HCT116 (cell line): ENCODE data around the gene CENPK. TPM values are rescaled to one million over a fixed set of nuclear protein-coding genes. Genes with fewer than 3 reads are reported as not detected.

Experiments
- ATAC-seq: fragments of 200-7000 bp; cut with Tn5 transposase; 2 replicates; pipeline ENCODE4 v1.9.1; 2020; ENCODE audit warnings: mild to moderate bottlenecking, moderate library complexity
- BruUV-seq: library from RNA; stranded (reverse); fragments of 400-500 nt; replicated peaks from 2 replicates; lab custom pipeline; 2021; lab: Mats Ljungman, UMichigan
- CTCF ChIA-PET: fragments of 300-600 bp; sonication (Branson Sonifier 250); formaldehyde crosslinking; loops from one replicate; lab custom pipeline; 2021; ENCODE audit warnings: antibody characterized with exemption; lab: Charles Lee
- POLR2A ChIA-PET: fragments of 300-600, 350-600 bp; sonication (Branson Sonifier 250); formaldehyde crosslinking; loops from one replicate; lab custom pipeline; 2021; ENCODE audit warnings: antibody characterized with exemption; lab: Charles Lee
- RAD21 ChIA-PET, 2 experiments: fragments of 300-600 bp; sonication (Branson Sonifier 250); formaldehyde crosslinking; loops; one replicate each; lab custom pipeline; 2023; ENCODE audit warnings: low total read pairs in 2 of 2; ENCODE audit not compliant: uncharacterized antibody in 2 of 2, unreplicated experiment in 2 of 2, low non-redundant PET in 1 of 2; lab: Charles Lee
- DNase-seq: peaks from one replicate; pipeline ENCODE4 v3.0.0-alpha.2; 2010; ENCODE audit warnings: low read depth, low spot score
- H2AFZ ChIP-seq: fragments of 200-600 bp; shearing (Covaris generic), sonication (generic); 2 replicates; pipeline ENCODE4 v1.6.1; 2017; ENCODE audit warnings: low read depth, mixed run types, mixed read lengths, antibody characterized with exemption, low read length; ENCODE audit not compliant: poor library complexity, severe bottlenecking
- H3K27ac ChIP-seq: 2 replicates; pipeline ENCODE4 v1.5.1; 2012; ENCODE audit warnings: low read depth, low read length
- H3K27me3 ChIP-seq: fragments of 200-600 bp; sonication (generic); 2 replicates; pipeline ENCODE4 v1.6.1; 2016; ENCODE audit warnings: mixed run types, low read length, mixed read lengths; ENCODE audit not compliant: insufficient read depth
- H3K36me3 ChIP-seq, 2 experiments: fragments of 200-500 bp in 1 of 2; fragments of 200-600 bp in 1 of 2; sonication (Bioruptor generic) in 1 of 2; sonication (generic) in 1 of 2; 2 replicates each; pipeline versions ENCODE4 v1.5.1 to v1.6.1; 2014 to 2016; ENCODE audit warnings: low read length in 2 of 2, inconsistent platforms in 1 of 2, mixed read lengths in 1 of 2, mixed run types in 1 of 2; ENCODE audit not compliant: insufficient read depth in 2 of 2, control insufficient read depth in 1 of 2
- H3K4me1 ChIP-seq, 2 experiments: fragments of 200-600 bp in 1 of 2; sonication (generic) in 1 of 2; 2 replicates each; pipeline versions ENCODE4 v1.5.1 to v1.6.1; 2012 to 2017; ENCODE audit warnings: low read length in 2 of 2, inconsistent platforms in 1 of 2, mild to moderate bottlenecking in 1 of 2, mixed read lengths in 1 of 2, mixed run types in 1 of 2, moderate library complexity in 1 of 2; ENCODE audit not compliant: insufficient read depth in 2 of 2, control insufficient read depth in 1 of 2
- H3K4me2 ChIP-seq: fragments of 200-600 bp; sonication (generic); 2 replicates; pipeline ENCODE4 v1.6.1; 2017; ENCODE audit warnings: mixed run types, low read length, mixed read lengths
- H3K4me3 ChIP-seq, 2 experiments: fragments of 200-600 bp in 1 of 2; sonication (generic) in 1 of 2; replicated peaks in 1 of 2; 2 replicates each; pipeline ENCODE4 v1.5.1; 2011 to 2016; ENCODE audit warnings: low read length in 2 of 2, control low read depth in 1 of 2, low read depth in 1 of 2, mild to moderate bottlenecking in 1 of 2, mixed read lengths in 1 of 2, mixed run types in 1 of 2
- H3K79me2 ChIP-seq: fragments of 200-600 bp; sonication (generic); 2 replicates; pipeline ENCODE4 v1.6.1; 2017; ENCODE audit warnings: mild to moderate bottlenecking, mixed run types, low read length, moderate library complexity, mixed read lengths; ENCODE audit not compliant: insufficient read depth
- H3K9ac ChIP-seq: fragments of 200-600 bp; sonication (generic); 2 replicates; pipeline ENCODE4 v1.6.1; 2016; ENCODE audit warnings: low read length, mixed read lengths
- H3K9me2 ChIP-seq: fragments of 200-600 bp; sonication (generic), shearing (Covaris generic); 2 replicates; pipeline ENCODE4 v1.6.1; 2017; ENCODE audit warnings: mixed run types, mild to moderate bottlenecking, moderate library complexity; ENCODE audit not compliant: insufficient read depth
- H3K9me3 ChIP-seq, 2 experiments: fragments of 200-500 bp in 1 of 2; fragments of 200-600 bp in 1 of 2; sonication (Bioruptor generic) in 1 of 2; sonication (generic) in 1 of 2; 2 replicates each; pipeline ENCODE4 v1.6.1; 2014 to 2017; ENCODE audit warnings: low read length in 2 of 2, mixed read lengths in 2 of 2, inconsistent platforms in 1 of 2, low read depth in 1 of 2, mild to moderate bottlenecking in 1 of 2, mixed run types in 1 of 2, moderate library complexity in 1 of 2; ENCODE audit not compliant: control insufficient read depth in 1 of 2, insufficient read depth in 1 of 2
- H4K20me1 ChIP-seq: fragments of 200-600 bp; sonication (generic), shearing (Covaris generic); 2 replicates; pipeline ENCODE4 v1.6.1; 2017; ENCODE audit warnings: mixed run types, mild to moderate bottlenecking, moderate library complexity; ENCODE audit not compliant: insufficient read depth
- CBX3 ChIP-seq: IDR thresholded peaks from 2 replicates; pipeline ENCODE4 v1.6.1; 2012; ENCODE audit warnings: low read depth
- CTCF ChIP-seq, 3 experiments: fragments of 200-600 bp in 1 of 3; sonication (generic) in 1 of 3; IDR thresholded peaks in 2 of 3; conservative IDR thresholded peaks in 1 of 3; 2 replicates each; pipeline ENCODE4 v1.5.1; 2012 to 2017; ENCODE audit warnings: low read depth in 2 of 3, low read length in 2 of 3, antibody characterized with exemption in 1 of 3, borderline replicate concordance in 1 of 3, control low read depth in 1 of 3, mild to moderate bottlenecking in 1 of 3, mixed read lengths in 1 of 3, mixed run types in 1 of 3, moderate library complexity in 1 of 3; ENCODE audit not compliant: insufficient read depth in 1 of 3
- EGR1 ChIP-seq: IDR thresholded peaks from 2 replicates; pipeline ENCODE4 v1.6.1; 2012; ENCODE audit warnings: low read depth
- ELF1 ChIP-seq: IDR thresholded peaks from 2 replicates; pipeline ENCODE4 v1.6.1; 2012; ENCODE audit warnings: low read depth, borderline replicate concordance
- POLR2AphosphoS5 ChIP-seq: IDR thresholded peaks from 2 replicates; pipeline ENCODE4 v1.6.1; 2011; ENCODE audit warnings: mild to moderate bottlenecking, low read depth, low read length, moderate library complexity
- RAD21 ChIP-seq: IDR thresholded peaks from 2 replicates; pipeline ENCODE4 v1.6.1; 2012; ENCODE audit warnings: low read depth, mild to moderate bottlenecking
- REST ChIP-seq: IDR thresholded peaks from 2 replicates; pipeline ENCODE4 v1.6.1; 2012; ENCODE audit warnings: low read depth
- SIN3A ChIP-seq: IDR thresholded peaks from 2 replicates; pipeline ENCODE4 v1.6.1; 2012; ENCODE audit warnings: low read depth
- SP1 ChIP-seq: IDR thresholded peaks from 2 replicates; pipeline ENCODE4 v1.6.1; 2012; ENCODE audit warnings: low read depth
- SRF ChIP-seq: IDR thresholded peaks from 2 replicates; pipeline ENCODE4 v1.6.1; 2012; ENCODE audit warnings: low read depth
- TCF7L2 ChIP-seq: IDR thresholded peaks from 2 replicates; pipeline ENCODE4 v1.7.0; 2011; ENCODE audit warnings: borderline replicate concordance, inconsistent platforms; ENCODE audit not compliant: insufficient read depth, insufficient read length; ENCODE audit errors: extremely low read depth
- intact Hi-C: fragments of 100-400 bp; cut with micrococcal nuclease; formaldehyde crosslinking; loops from 2 replicates; pipeline ENCODE4 v1.10.0; 2022
- total RNA-seq: library from RNA; stranded (reverse); gene quantifications from one replicate; pipeline ENCODE4 v1.2.1, GENCODE V29; 2021; ENCODE audit not compliant: unreplicated experiment

The CENPK gene
- total RNA-seq, 1 experiment from 2014 or later, result 21.4 TPM

DNA sequence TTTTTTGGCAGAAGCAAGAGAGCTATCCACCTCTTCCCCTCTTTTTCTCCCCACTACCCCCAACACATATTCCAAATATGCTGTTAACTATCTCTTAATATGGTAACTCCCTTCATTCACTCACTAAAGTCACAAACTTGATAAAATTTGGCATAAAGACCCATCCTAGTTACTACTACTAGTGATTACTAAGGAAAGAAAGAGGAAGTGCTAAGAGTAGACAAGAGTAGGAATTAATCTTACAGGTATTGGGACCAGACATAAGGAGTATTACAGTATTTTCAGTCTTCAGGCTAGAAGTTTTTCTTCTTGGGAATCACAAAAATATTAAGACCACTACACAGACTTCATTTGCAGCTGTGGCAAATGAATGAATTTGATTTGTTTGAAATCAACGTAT lies 83.4 kb downstream of the CENPK start:
- CTCF ChIA-PET, result no interaction called here

More for the DNA sequence above, 83.4 kb downstream of the CENPK start:
- H3K27me3 ChIP-seq, result no peaks in the 10 kb centered on the region
- TF ChIP-seq RAD21 (no peak), ELF1 (no peak), CTCF (IDR thresholded peaks at IDR 0.05 in 2 of 3, conservative IDR thresholded peaks at IDR 0.05 in 1 of 3; ENCODE audit: borderline replicate concordance in 1 of 3, insufficient read depth in 1 of 3, low read depth in 2 of 3, low read length in 2 of 3) (no peak), EGR1 (no peak), SP1 (no peak), SIN3A (no peak), POLR2AphosphoS5 (no peak), TCF7L2 (no peak), REST (no peak), SRF (no peak), CBX3 (no peak)
- TF ChIP-seq, all 23 proteins: peak for 0
- Histone ChIP-seq H3K9me2 (no peaks in the 10 kb centered on the region), H4K20me1 (no peaks in the 10 kb centered on the region), H3K27ac (no peak overlapping the region), H3K9ac (no peak overlapping the region), H2AFZ (no peak overlapping the region), H3K4me1 (peaks cover 11 to 21% of the 10 kb centered on the region in 2 experiments; a peak in 3 of 4 replicates), H3K36me3 (no peaks in the 10 kb centered on the region), H3K4me2 (no peak overlapping the region), H3K4me3 (no peak overlapping the region), H3K79me2 (no peaks in the 10 kb centered on the region), H3K9me3 (no peaks in the 10 kb centered on the region)
- BruUV-seq, result no TSS peak
- intact Hi-C loops, result no loop called here
- ChIA-PET RAD21 (no interaction called here), POLR2A (no interaction called here)
- ATAC-seq (no peak), DNase-seq (no peak)
